Adrenal gland (tissue), 12 donors: ENCODE data around the gene GDPGP1. TPM values are rescaled to one million over a fixed set of nuclear protein-coding genes. Genes with fewer than 3 reads are reported as not detected.
"Not testable (repeated sequence)": the region's sequence is repeated elsewhere in the genome, so short reads cannot be mapped to it uniquely, and the experiment has no call there.

Experiments used
- DNase-seq, 7 donors: peaks; one replicate each; pipeline ENCODE4 v3.0.0-alpha.2; 2019 to 2020
- H3K27ac ChIP-seq, 5 donors: fragments of 200-600 bp; sonication (generic) in 4 of 5; 1 replicate in 3 of 5; 2 replicates in 2 of 5; pipeline versions ENCODE4 v1.5.1 to v1.8.0; 2016 to 2020; ENCODE audit warnings: mild to moderate bottlenecking in 1 of 5
- H3K27me3 ChIP-seq: fragments of 200-600 bp; 2 replicates; pipeline ENCODE4 v1.8.0; 2021
- H3K36me3 ChIP-seq, 2 donors: fragments of 200-600 bp; replicated peaks in 1 of 2; 1 replicate in 1 of 2; 2 replicates in 1 of 2; pipeline versions ENCODE4 v1.5.1 to v1.8.0; 2018 to 2022
- H3K4me1 ChIP-seq, 2 donors: fragments of 200-600 bp; replicated peaks in 1 of 2; 1 replicate in 1 of 2; 2 replicates in 1 of 2; pipeline versions ENCODE4 v1.5.1 to v1.8.0; 2018 to 2021
- H3K4me3 ChIP-seq, 4 donors: fragments of 200-600 bp; sonication (generic) in 3 of 4; one replicate each; pipeline ENCODE4 v1.5.1; 2016 to 2018
- H3K9me3 ChIP-seq, 3 donors: fragments of 200-600 bp; sonication (generic) in 1 of 3; replicated peaks in 1 of 3; 1 replicate in 2 of 3; 2 replicates in 1 of 3; pipeline versions ENCODE4 v1.5.1 to v1.8.0; 2016 to 2021
- CTCF ChIP-seq, 6 experiments: fragments of 450-650 bp in 4 of 6; fragments of 200-600 bp in 2 of 6; sonication (generic) in 1 of 6; IDR thresholded peaks; 1 replicate in 5 of 6; 2 replicates in 1 of 6; pipeline versions ENCODE4 v1.5.1 to v1.8.0; 2016 to 2021; ENCODE audit warnings: antibody characterized with exemption in 6 of 6, mild to moderate bottlenecking in 2 of 6, moderate library complexity in 1 of 6
- POLR2A ChIP-seq, 2 donors: fragments of 450-650 bp; IDR thresholded peaks; one replicate each; pipeline ENCODE4 v1.6.1; 2017; ENCODE audit warnings: antibody characterized with exemption in 2 of 2, mild to moderate bottlenecking in 2 of 2, moderate library complexity in 1 of 2
- WGBS, 4 donors: extraction: QIAGEN DNeasy Blood & Tissue Kit in 2 of 4; methylation state at CpG; one replicate each; pipeline versions ENCODE4 v1.1.5 to v1.1.7; 2013 to 2017; 5-methylcytosine and 5-hydroxymethylcytosine counted together
- intact Hi-C, 2 donors: fragments of 100-400 bp; cut with DNase I; formaldehyde crosslinking; loops; one replicate each; pipeline versions ENCODE4 v1.14.1 to v1.15.0; 2022 to 2023
- polyA plus RNA-seq, 3 donors: library from polyadenylated mRNA; stranded (reverse); fragments of 200-250 nt in 2 of 3; fragments of 350-450 nt in 1 of 3; fragmentation: Illumina TruSeq in 1 of 3; extraction: RNeasy Lipid Tissue Mini Kit (QIAGEN cat#74804) in 1 of 3; gene quantifications; one replicate each; pipeline ENCODE4 v1.2.3, GENCODE V29; 2013 to 2014
- total RNA-seq, 9 donors: library from RNA; depleted of rRNA in 4 of 9; stranded (reverse); fragments of >200 nt in 4 of 9; fragments of 120-200 nt in 1 of 9; fragmentation: NEBNext Ultra II Directional in 1 of 9; extraction: Animal tissue kit (Norgen Biotek cat#: 25700) in 1 of 9; gene quantifications; one replicate each; pipeline versions ENCODE4 v1.1.0 to v1.2.4, GENCODE V29; 2013 to 2023
- donor health status: healthy with polysubstance abuse.
- donor health status: Bipolar disorder and iron deficiency.
- donor health status: DM: yes; HTN: yes; CAD: no.
- donor health status: DM: no; HTN: no; CAD: no.
- donor health status: DM: no; HTN: no; CAD: no.
- donor health status: DM: yes; HTN: yes; CAD: no.

Gene GDPGP1
- total and polyA plus RNA-seq, 12 donors = 2.6 to 17.1 (median 8.5) TPM

GRCh38 chr15:90266485-90266884 is 32.5 kb downstream of the GDPGP1 start:
- TF ChIP-seq POLR2A (IDR thresholded peaks at IDR 0.05) (no peak), CTCF (IDR thresholded peaks at IDR 0.05) (no peak)
- DNase-seq = peak in 3 of 7 donors; percentile 44 to 66 (median 46)
- peak overlapping the region; percentile 94 to 96 (median 96) for H3K27ac ChIP-seq
- H3K9me3 ChIP-seq = no peaks in the 10 kb centered on the region
- intact Hi-C loops = no loop called here
- peaks cover 20 to 57% of the 10 kb centered on the region in 2 donors for H3K4me1 ChIP-seq
- peak overlapping the region in 2 of 4 donors; percentile 64 to 71 for H3K4me3 ChIP-seq
- 10 to 15% (median 13%) methylated on average over 15 of the region's 15 CpGs for WGBS, 4 donors
- no peaks in the 10 kb centered on the region for H3K27me3 ChIP-seq
- H3K36me3 ChIP-seq = peaks cover 0 to 18% of the 10 kb centered on the region in 2 donors

GRCh38 chr15:90268415-90268814 is 34.4 kb downstream of the GDPGP1 start:
- no peaks in the 10 kb centered on the region for H3K27me3 ChIP-seq
- intact Hi-C loops = no loop called here
- no peak for DNase-seq
- H3K4me3 ChIP-seq = no peak overlapping the region
- H3K4me1 ChIP-seq = peaks cover 20 to 57% of the 10 kb centered on the region in 2 donors
- H3K27ac ChIP-seq = no peak overlapping the region
- H3K9me3 ChIP-seq = no peaks in the 10 kb centered on the region
- no peak for TF ChIP-seq POLR2A (IDR thresholded peaks at IDR 0.05)
- TF ChIP-seq CTCF (IDR thresholded peaks at IDR 0.05) = no peak
- peaks cover 0 to 30% of the 10 kb centered on the region in 2 donors for H3K36me3 ChIP-seq
- WGBS, 4 donors = 44 to 64% (median 51%) methylated on average over 1 of the region's 1 CpG

- peaks cover 12 to 47% of the 10 kb centered on the region in 2 donors for H3K4me1 ChIP-seq
- 83 to 90% (median 84%) methylated on average over 10 of the region's 10 CpGs for WGBS, 4 donors
- no peak overlapping the region for H3K4me3 ChIP-seq
- intact Hi-C loops = no loop called here
- no peak overlapping the region for H3K27ac ChIP-seq
- no peaks in the 10 kb centered on the region for H3K27me3 ChIP-seq
- DNase-seq = no peak
- no peaks in the 10 kb centered on the region for H3K9me3 ChIP-seq
- TF ChIP-seq CTCF (IDR thresholded peaks at IDR 0.05) = no peak
- H3K36me3 ChIP-seq = peaks cover 0 to 30% of the 10 kb centered on the region in 2 donors
Measured at GRCh38 chr15:90270502-90271150, 36.6 kb downstream of the GDPGP1 start.

GRCh38 chr15:90271459-90272166 is 37.6 kb downstream of the GDPGP1 start:
- intact Hi-C loops = no loop called here
- TF ChIP-seq CTCF (IDR thresholded peaks at IDR 0.05) = no peak
- no peak for TF ChIP-seq POLR2A (IDR thresholded peaks at IDR 0.05)
- H3K4me1 ChIP-seq = peaks cover 10 to 44% of the 10 kb centered on the region in 2 donors
- H3K27ac ChIP-seq = no peak overlapping the region
- DNase-seq = no peak
- no peaks in the 10 kb centered on the region for H3K27me3 ChIP-seq
- no peaks in the 10 kb centered on the region for H3K9me3 ChIP-seq
- no peak overlapping the region for H3K4me3 ChIP-seq
- 71 to 75% (median 74%) methylated on average over 7 of the region's 7 CpGs for WGBS, 4 donors
- peaks cover 0 to 30% of the 10 kb centered on the region in 2 donors for H3K36me3 ChIP-seq

GRCh38 chr15:90278467-90278866 is 44.5 kb downstream of the GDPGP1 start:
- peak in 1 of 7 donors; percentile 27 for DNase-seq
- H3K36me3 ChIP-seq, H3K4me1 ChIP-seq, intact Hi-C loops, H3K4me3 ChIP-seq, H3K27ac ChIP-seq, H3K9me3 ChIP-seq, H3K27me3 ChIP-seq: not testable (repeated sequence)
- 93 to 96% (median 95%) methylated on average over 11 to 12 of the region's 12 CpGs for WGBS, 4 donors

- H3K36me3 ChIP-seq, H3K9me3 ChIP-seq, H3K4me3 ChIP-seq, intact Hi-C loops, H3K27ac ChIP-seq, H3K4me1 ChIP-seq, H3K27me3 ChIP-seq, DNase-seq: not testable (repeated sequence)
- 79 to 91% (median 89%) methylated on average over 5 of the region's 5 CpGs for WGBS, 4 donors
Measured at GRCh38 chr15:90280743-90281142, 46.7 kb downstream of the GDPGP1 start.

GRCh38 chr15:90281637-90282036 is 47.6 kb downstream of the GDPGP1 start:
- H3K27ac ChIP-seq, H3K36me3 ChIP-seq, H3K27me3 ChIP-seq, DNase-seq, intact Hi-C loops, H3K4me3 ChIP-seq, H3K4me1 ChIP-seq, H3K9me3 ChIP-seq: not testable (repeated sequence)
- 48 to 69% (median 63%) methylated on average over 6 of the region's 6 CpGs for WGBS, 4 donors
